GM12874 (cell line): Measurements from ENCODE around the gene MRM3.

ENCODE experiments used
- CTCF ChIP-seq: IDR thresholded peaks from 2 replicates; pipeline ENCODE4 v1.5.1; 2011; ENCODE audit warnings: low read depth, mild to moderate bottlenecking, control low read depth, low read length, moderate library complexity; ENCODE audit not compliant: insufficient read depth

The MRM3 gene

GRCh38 chr17:824378-824777 lies 42.2 kb downstream of the MRM3 start:
- TF ChIP-seq CTCF: no peak

- no peak for TF ChIP-seq CTCF
Observed at GRCh38 chr17:825216-825615, 43.1 kb downstream of the MRM3 start.

- TF ChIP-seq CTCF: no peak
Observed at GRCh38 chr17:826778-827177, 44.6 kb downstream of the MRM3 start.

GRCh38 chr17:828761-829160 lies 46.6 kb downstream of the MRM3 start:
- TF ChIP-seq CTCF: no peak

GRCh38 chr17:830381-830780 lies 48.2 kb downstream of the MRM3 start:
- no peak for TF ChIP-seq CTCF

GRCh38 chr17:830950-831349 lies 48.8 kb downstream of the MRM3 start:
- no peak for TF ChIP-seq CTCF

- no peak for TF ChIP-seq CTCF
Observed at GRCh38 chr17:834136-834535, 52.0 kb downstream of the MRM3 start.

GRCh38 chr17:835263-835662 lies 53.1 kb downstream of the MRM3 start:
- no peak for TF ChIP-seq CTCF
